Muscle layer of colon (tissue), 2 donors: ENCODE data around the gene CPE.
A peak's percentile ranks its signal among the peaks of the same experiment; 100 is the strongest.
"Not testable (repeated sequence)": the region's sequence is repeated elsewhere in the genome, so short reads cannot be mapped to it uniquely, and the experiment has no call there.

Experiments
- H3K27ac ChIP-seq: one replicate; pipeline ENCODE4 v1.7.0; 2013; ENCODE audit warnings: low read depth, mild to moderate bottlenecking, low read length, moderate library complexity
- H3K27me3 ChIP-seq, 2 donors: one replicate each; pipeline ENCODE4 v1.7.0; 2013; ENCODE audit warnings: low read length in 2 of 2, mild to moderate bottlenecking in 2 of 2; ENCODE audit not compliant: insufficient read depth in 2 of 2, control insufficient read depth in 1 of 2
- H3K36me3 ChIP-seq: one replicate; pipeline ENCODE4 v1.7.0; 2013; ENCODE audit warnings: mild to moderate bottlenecking, low read length; ENCODE audit not compliant: insufficient read depth
- H3K4me1 ChIP-seq: one replicate; pipeline ENCODE4 v1.7.0; 2013; ENCODE audit warnings: mild to moderate bottlenecking, low read length; ENCODE audit not compliant: insufficient read depth
- H3K4me3 ChIP-seq, 2 donors: one replicate each; pipeline ENCODE4 v1.7.0; 2013; ENCODE audit warnings: low read length in 2 of 2, low read depth in 1 of 2, mild to moderate bottlenecking in 1 of 2, moderate library complexity in 1 of 2
- H3K9ac ChIP-seq: one replicate; pipeline ENCODE4 v1.7.0; 2013; ENCODE audit warnings: low read length
- H3K9me3 ChIP-seq: one replicate; pipeline ENCODE4 v1.7.0; 2013; ENCODE audit warnings: mild to moderate bottlenecking, low read length
- donor health status: abdominal sarcoma.
- donor health status: Adenocarcinoma of cecum.

The CPE gene

GRCh38 chr4:165378745-165379677 is at the start of gene CPE:
TSS of gene CPE (plus strand) at chr4:165379008. CDS start at chr4:165379222, 214 bp downstream.
- Histone ChIP-seq H3K9me3 (no peaks in the 10 kb centered on the region), H3K27ac (peak within 1 kb of the TSS; percentile 27), H3K27me3 (no peaks in the 10 kb centered on the region), H3K4me3 (peak within 1 kb of the TSS; percentile 50 to 72), H3K4me1 (peaks cover 9% of the 10 kb centered on the region), H3K36me3 (no peaks in the 10 kb centered on the region), H3K9ac (peak within 1 kb of the TSS; percentile 42)

GRCh38 chr4:165330071-165330470 is 48.7 kb upstream of the CPE start:
- Histone ChIP-seq H3K27ac (no peak overlapping the region), H3K9me3 (no peaks in the 10 kb centered on the region), H3K9ac (no peak overlapping the region), H3K4me3 (no peak overlapping the region), H3K4me1 (peaks cover 18% of the 10 kb centered on the region), H3K27me3 (no peaks in the 10 kb centered on the region), H3K36me3 (no peaks in the 10 kb centered on the region)

- H3K9me3 ChIP-seq = no peaks in the 10 kb centered on the region
- peaks cover 18% of the 10 kb centered on the region for H3K4me1 ChIP-seq
- H3K4me3 ChIP-seq = no peak overlapping the region
Observed at GRCh38 chr4:165330666-165331065, 48.1 kb upstream of the CPE start.

GRCh38 chr4:165331359-165331758 is 47.4 kb upstream of the CPE start:
- H3K27ac ChIP-seq = no peak overlapping the region
- no peaks in the 10 kb centered on the region for H3K27me3 ChIP-seq
- H3K9me3 ChIP-seq = no peaks in the 10 kb centered on the region
- no peak overlapping the region for H3K4me3 ChIP-seq
- no peaks in the 10 kb centered on the region for H3K36me3 ChIP-seq
- H3K9ac ChIP-seq = no peak overlapping the region
- peaks cover 15% of the 10 kb centered on the region for H3K4me1 ChIP-seq

More at GRCh38 chr4:165330666-165331065, 48.1 kb upstream of the CPE start:
- Histone ChIP-seq H3K36me3 (no peaks in the 10 kb centered on the region), H3K27me3 (no peaks in the 10 kb centered on the region), H3K27ac (no peak overlapping the region), H3K9ac (no peak overlapping the region)

GRCh38 chr4:165331823-165332222 is 47.0 kb upstream of the CPE start:
- H3K4me1 ChIP-seq = peaks cover 14% of the 10 kb centered on the region
- no peak overlapping the region for H3K9ac ChIP-seq
- H3K4me3 ChIP-seq = no peak overlapping the region
- H3K27me3 ChIP-seq = no peaks in the 10 kb centered on the region
- H3K36me3 ChIP-seq = no peaks in the 10 kb centered on the region
- no peaks in the 10 kb centered on the region for H3K9me3 ChIP-seq
- H3K27ac ChIP-seq = no peak overlapping the region

GRCh38 chr4:165332502-165332901 is 46.3 kb upstream of the CPE start:
- H3K9me3 ChIP-seq = no peaks in the 10 kb centered on the region
- no peaks in the 10 kb centered on the region for H3K27me3 ChIP-seq
- peaks cover 14% of the 10 kb centered on the region for H3K4me1 ChIP-seq
- no peak overlapping the region for H3K27ac ChIP-seq
- no peak overlapping the region for H3K4me3 ChIP-seq
- no peaks in the 10 kb centered on the region for H3K36me3 ChIP-seq
- no peak overlapping the region for H3K9ac ChIP-seq

GRCh38 chr4:165335163-165335703 is 43.6 kb upstream of the CPE start:
- H3K4me3 ChIP-seq = no peak overlapping the region
- H3K4me1 ChIP-seq = no peaks in the 10 kb centered on the region
- H3K9me3 ChIP-seq = no peaks in the 10 kb centered on the region
- H3K9ac ChIP-seq = no peak overlapping the region
- H3K36me3 ChIP-seq = no peaks in the 10 kb centered on the region
- no peak overlapping the region for H3K27ac ChIP-seq
- H3K27me3 ChIP-seq = no peaks in the 10 kb centered on the region

GRCh38 chr4:165336743-165337142 is 42.1 kb upstream of the CPE start:
- H3K27me3 ChIP-seq = no peaks in the 10 kb centered on the region
- H3K4me3 ChIP-seq = no peak overlapping the region
- peaks cover 4% of the 10 kb centered on the region for H3K36me3 ChIP-seq
- no peaks in the 10 kb centered on the region for H3K4me1 ChIP-seq
- H3K9me3 ChIP-seq = no peaks in the 10 kb centered on the region
- H3K9ac ChIP-seq = no peak overlapping the region
- H3K27ac ChIP-seq = no peak overlapping the region

GRCh38 chr4:165342340-165342739 is 36.5 kb upstream of the CPE start:
- not testable (repeated sequence) for H3K9ac ChIP-seq, H3K36me3 ChIP-seq, H3K4me3 ChIP-seq, H3K9me3 ChIP-seq, H3K27ac ChIP-seq, H3K27me3 ChIP-seq, H3K4me1 ChIP-seq

- no peak overlapping the region for H3K27ac ChIP-seq
- no peaks in the 10 kb centered on the region for H3K9me3 ChIP-seq
- no peaks in the 10 kb centered on the region for H3K4me1 ChIP-seq
- H3K4me3 ChIP-seq = no peak overlapping the region
- no peaks in the 10 kb centered on the region for H3K27me3 ChIP-seq
- no peak overlapping the region for H3K9ac ChIP-seq
- peaks cover 4% of the 10 kb centered on the region for H3K36me3 ChIP-seq
Observed at GRCh38 chr4:165343353-165344191, 35.2 kb upstream of the CPE start.

- Histone ChIP-seq H3K9me3 (no peaks in the 10 kb centered on the region), H3K4me1 (no peaks in the 10 kb centered on the region), H3K4me3 (no peak overlapping the region), H3K27ac (no peak overlapping the region), H3K9ac (no peak overlapping the region), H3K36me3 (peaks cover 2% of the 10 kb centered on the region), H3K27me3 (no peaks in the 10 kb centered on the region)
Observed at GRCh38 chr4:165345666-165346417, 33.0 kb upstream of the CPE start.
